A673 (cell line): ENCODE measurements around the gene ST6GALNAC3. TPM values are rescaled to one million over a fixed set of nuclear protein-coding genes. Genes with fewer than 3 reads are reported as not detected.

ENCODE experiments used
- BruUV-seq: library from RNA; stranded (reverse); fragments of 400-500 nt; replicated peaks from 2 replicates; lab custom pipeline; 2021; lab: Mats Ljungman, UMichigan
- CTCF ChIA-PET: fragments of 300-600 bp; sonication (Branson Sonifier 250); formaldehyde crosslinking; loops from one replicate; lab custom pipeline; 2022; ENCODE audit warnings: antibody characterized with exemption; lab: Charles Lee
- POLR2A ChIA-PET: fragments of 300-600 bp; sonication (Branson Sonifier 250); formaldehyde crosslinking; loops from one replicate; lab custom pipeline; 2022; ENCODE audit warnings: antibody characterized with exemption; ENCODE audit not compliant: low non-redundant PET; lab: Charles Lee
- DNase-seq: peaks from one replicate; pipeline ENCODE4 v3.0.0-alpha.2; 2015; ENCODE audit warnings: low spot score
- H3K27ac ChIP-seq: fragments of 200-600 bp; sonication (generic); 2 replicates; pipeline ENCODE4 v1.5.1; 2016; ENCODE audit warnings: mixed run types, low read depth, mild to moderate bottlenecking, mixed read lengths, antibody characterized with exemption, low read length; ENCODE audit not compliant: poor library complexity, severe bottlenecking
- H3K27me3 ChIP-seq: fragments of 200-600 bp; sonication (generic); replicated peaks from 2 replicates; pipeline ENCODE4 v1.6.1; 2017; ENCODE audit warnings: mixed run types, low read depth, mild to moderate bottlenecking, mixed read lengths, antibody characterized with exemption, low read length; ENCODE audit not compliant: insufficient read depth, poor library complexity
- H3K36me3 ChIP-seq: fragments of 200-600 bp; sonication (generic); 2 replicates; pipeline ENCODE4 v1.6.1; 2016; ENCODE audit warnings: mixed run types, mild to moderate bottlenecking, mixed read lengths, antibody characterized with exemption, low read length; ENCODE audit not compliant: insufficient read depth, poor library complexity, severe bottlenecking
- H3K4me1 ChIP-seq: fragments of 200-600 bp; sonication (generic); 2 replicates; pipeline ENCODE4 v1.6.1; 2017; ENCODE audit warnings: mixed run types, mild to moderate bottlenecking, mixed read lengths, antibody characterized with exemption, low read length; ENCODE audit not compliant: insufficient read depth, poor library complexity, severe bottlenecking
- H3K4me3 ChIP-seq: fragments of 200-600 bp; sonication (generic); 2 replicates; pipeline ENCODE4 v1.5.1; 2016; ENCODE audit warnings: low read depth, mixed run types, mild to moderate bottlenecking, mixed read lengths, low read length; ENCODE audit not compliant: poor library complexity, severe bottlenecking
- H3K9me3 ChIP-seq: fragments of 200-600 bp; sonication (generic); 2 replicates; pipeline ENCODE4 v1.6.1; 2016; ENCODE audit warnings: mixed run types, low read depth, mild to moderate bottlenecking, mixed read lengths, antibody characterized with exemption, low read length; ENCODE audit not compliant: poor library complexity, severe bottlenecking
- EZH2 ChIP-seq: fragments of 200-600 bp; sonication (generic); IDR thresholded peaks from 2 replicates; pipeline ENCODE4 v1.6.1; 2017; ENCODE audit warnings: borderline replicate concordance, low read depth, mild to moderate bottlenecking, mixed read lengths, antibody characterized with exemption, low read length; ENCODE audit not compliant: poor library complexity, severe bottlenecking
- intact Hi-C: fragments of 100-400 bp; cut with micrococcal nuclease; formaldehyde crosslinking; loops from one replicate; pipeline ENCODE4 v1.10.0; 2022; ENCODE audit not compliant: unreplicated experiment
- total RNA-seq: library from RNA; stranded (reverse); gene quantifications from 2 replicates; pipeline ENCODE4 v1.2.3, GENCODE V29; 2021
- TF ChIP-seq, protein P1 (sequence below): fragments of 300-800, 200-600 bp; sonication (generic); conservative IDR thresholded peaks from 2 replicates; pipeline ENCODE4 v1.5.1; 2017; ENCODE audit warnings: low read depth, mild to moderate bottlenecking, antibody characterized with exemption, low read length, moderate library complexity, mixed read lengths

The ST6GALNAC3 gene
- total RNA-seq, 1 experiment from 2014 or later, result 1.2 TPM

DNA sequence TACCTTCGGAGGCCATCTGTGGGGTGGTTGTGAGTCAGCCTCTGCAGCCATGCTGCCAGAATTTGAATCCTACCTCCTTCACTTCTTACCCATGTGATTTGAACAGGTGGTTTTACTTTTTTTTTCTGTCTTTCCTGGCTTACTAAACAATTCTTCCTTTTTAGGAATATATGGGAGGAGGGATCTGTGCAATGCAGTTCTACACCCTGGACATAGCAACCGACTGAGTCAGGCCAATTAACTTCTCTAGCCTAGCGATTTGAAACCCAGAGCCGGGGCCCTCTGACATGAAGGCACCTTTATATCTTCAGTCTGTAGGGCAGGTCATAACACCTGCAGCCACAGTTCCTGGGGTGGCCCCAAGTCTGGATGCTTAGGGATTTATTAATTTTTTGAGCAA lies 83.6 kb downstream of the ST6GALNAC3 start:
- ChIA-PET CTCF (no interaction called here), POLR2A (no interaction called here)
- Histone ChIP-seq H3K27ac (no peak overlapping the region), H3K27me3 (no peaks in the 10 kb centered on the region), H3K4me1 (no peaks in the 10 kb centered on the region), H3K36me3 (no peaks in the 10 kb centered on the region), H3K9me3 (no peaks in the 10 kb centered on the region), H3K4me3 (no peak overlapping the region)
- no peak for DNase-seq
- intact Hi-C loops, result loop anchor here (10.0 kb wide), 2 partner anchors 147 to 1957 kb away; no protein-coding TSS in a partner anchor
- BruUV-seq, result no TSS peak
- TF ChIP-seq EZH2, result no peak
- TF ChIP-seq, protein P1, sequence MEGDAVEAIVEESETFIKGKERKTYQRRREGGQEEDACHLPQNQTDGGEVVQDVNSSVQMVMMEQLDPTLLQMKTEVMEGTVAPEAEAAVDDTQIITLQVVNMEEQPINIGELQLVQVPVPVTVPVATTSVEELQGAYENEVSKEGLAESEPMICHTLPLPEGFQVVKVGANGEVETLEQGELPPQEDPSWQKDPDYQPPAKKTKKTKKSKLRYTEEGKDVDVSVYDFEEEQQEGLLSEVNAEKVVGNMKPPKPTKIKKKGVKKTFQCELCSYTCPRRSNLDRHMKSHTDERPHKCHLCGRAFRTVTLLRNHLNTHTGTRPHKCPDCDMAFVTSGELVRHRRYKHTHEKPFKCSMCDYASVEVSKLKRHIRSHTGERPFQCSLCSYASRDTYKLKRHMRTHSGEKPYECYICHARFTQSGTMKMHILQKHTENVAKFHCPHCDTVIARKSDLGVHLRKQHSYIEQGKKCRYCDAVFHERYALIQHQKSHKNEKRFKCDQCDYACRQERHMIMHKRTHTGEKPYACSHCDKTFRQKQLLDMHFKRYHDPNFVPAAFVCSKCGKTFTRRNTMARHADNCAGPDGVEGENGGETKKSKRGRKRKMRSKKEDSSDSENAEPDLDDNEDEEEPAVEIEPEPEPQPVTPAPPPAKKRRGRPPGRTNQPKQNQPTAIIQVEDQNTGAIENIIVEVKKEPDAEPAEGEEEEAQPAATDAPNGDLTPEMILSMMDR, result no peak

DNA sequence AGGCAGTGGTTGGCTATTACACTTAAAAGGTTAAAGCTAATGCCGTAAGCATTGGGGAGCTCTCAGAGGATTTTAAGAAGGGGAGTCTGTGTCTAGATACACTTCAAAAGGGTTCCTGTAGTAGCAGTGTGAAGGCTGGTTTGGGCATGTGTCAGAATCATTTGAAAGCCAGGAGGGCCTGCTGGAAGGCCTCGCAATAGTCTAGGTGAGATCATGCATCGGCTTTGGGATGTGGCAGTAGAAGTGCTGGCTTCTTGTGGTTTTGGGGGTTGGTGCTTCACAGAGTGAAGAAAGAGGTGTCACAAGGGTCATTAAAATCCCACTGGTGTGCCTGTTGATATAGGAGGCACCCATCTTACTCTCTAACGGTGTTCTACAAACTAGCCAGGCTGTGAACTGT lies 85.7 kb downstream of the ST6GALNAC3 start:
- Histone ChIP-seq H3K4me3 (no peak overlapping the region), H3K27ac (no peak overlapping the region), H3K27me3 (no peaks in the 10 kb centered on the region), H3K9me3 (no peaks in the 10 kb centered on the region), H3K36me3 (no peaks in the 10 kb centered on the region), H3K4me1 (no peaks in the 10 kb centered on the region)
- no peak for DNase-seq
- BruUV-seq, result no TSS peak
- POLR2A ChIA-PET, result no interaction called here
- intact Hi-C loops, result no loop called here
- TF ChIP-seq, protein P1, result no peak
- TF ChIP-seq EZH2, result no peak
- CTCF ChIA-PET, result no interaction called here

DNA sequence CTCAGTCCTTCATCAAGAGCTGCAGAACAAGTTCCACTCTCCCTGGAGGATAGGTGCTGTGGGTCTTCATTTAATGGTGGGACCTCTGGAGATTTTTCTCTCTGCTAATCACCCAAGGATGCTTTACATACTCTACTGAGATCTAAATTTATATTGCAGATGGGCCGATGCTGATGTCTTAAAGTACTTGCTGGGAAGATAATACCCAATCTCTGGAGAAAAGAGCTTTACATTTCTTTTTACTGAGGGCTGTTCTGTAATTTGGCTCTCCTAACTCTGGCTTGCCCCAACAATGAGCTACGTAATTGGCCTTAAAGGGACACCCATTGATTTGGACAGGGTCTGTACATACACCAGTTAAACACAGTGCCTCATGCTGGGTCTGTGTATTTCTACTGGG lies 86.9 kb downstream of the ST6GALNAC3 start:
- Histone ChIP-seq H3K27ac (no peak overlapping the region), H3K4me3 (no peak overlapping the region), H3K36me3 (no peaks in the 10 kb centered on the region), H3K9me3 (no peaks in the 10 kb centered on the region), H3K27me3 (no peaks in the 10 kb centered on the region), H3K4me1 (no peaks in the 10 kb centered on the region)
- BruUV-seq, result no TSS peak
- ChIA-PET CTCF (no interaction called here), POLR2A (no interaction called here)
- intact Hi-C loops, result no loop called here
- no peak for TF ChIP-seq EZH2
- TF ChIP-seq, protein P1, result no peak
- DNase-seq, result no peak
